HG02610 (cell line): ENCODE results near the gene CDH23.

Source experiments
- ATAC-seq: cut with Tn5 transposase; IDR thresholded peaks from one replicate; pipeline ENCODE4 v1.9.1; 2021; ENCODE audit warnings: mild to moderate bottlenecking, moderate library complexity; ENCODE audit not compliant: unreplicated experiment

The CDH23 gene

GRCh38 chr10:71419002-71419540 lies 22.4 kb downstream of the CDH23 start:
- ATAC-seq = no peak

GRCh38 chr10:71419750-71420149 lies 23.0 kb downstream of the CDH23 start:
- ATAC-seq = no peak

GRCh38 chr10:71421075-71421434 lies 24.3 kb downstream of the CDH23 start:
- ATAC-seq = no peak

GRCh38 chr10:71423250-71423649 lies 26.5 kb downstream of the CDH23 start:
- no peak for ATAC-seq

GRCh38 chr10:71423901-71424300 lies 27.2 kb downstream of the CDH23 start:
- no peak for ATAC-seq

GRCh38 chr10:71424496-71425194 lies 27.9 kb downstream of the CDH23 start:
- no peak for ATAC-seq

- ATAC-seq = no peak
Observed at GRCh38 chr10:71426058-71426605, 29.4 kb downstream of the CDH23 start.

- no peak for ATAC-seq
Observed at GRCh38 chr10:71427246-71427645, 30.5 kb downstream of the CDH23 start.

- ATAC-seq = no peak
Observed at GRCh38 chr10:71429304-71429703, 32.6 kb downstream of the CDH23 start.

GRCh38 chr10:71429929-71430328 lies 33.2 kb downstream of the CDH23 start:
- no peak for ATAC-seq

GRCh38 chr10:71431239-71432100 lies 34.8 kb downstream of the CDH23 start:
- ATAC-seq = no peak

GRCh38 chr10:71432101-71432905 lies 35.6 kb downstream of the CDH23 start:
- ATAC-seq = no peak

GRCh38 chr10:71432956-71433767 lies 36.4 kb downstream of the CDH23 start:
- no peak for ATAC-seq

- no peak for ATAC-seq
Observed at GRCh38 chr10:71433768-71434744, 37.3 kb downstream of the CDH23 start.

GRCh38 chr10:71434760-71435394 lies 38.2 kb downstream of the CDH23 start:
- ATAC-seq = no peak

GRCh38 chr10:71435571-71436267 lies 39.0 kb downstream of the CDH23 start:
- no peak for ATAC-seq

GRCh38 chr10:71436268-71437125 lies 39.8 kb downstream of the CDH23 start:
- no peak for ATAC-seq
